Raji (cell line): ENCODE measurements around the gene FGF11.

Experiments
- POLR2A ChIP-seq: IDR thresholded peaks from 2 replicates; pipeline ENCODE4 v1.6.1; 2011; ENCODE audit warnings: low read depth, low read length, control low read depth; ENCODE audit not compliant: insufficient read depth

Gene FGF11

DNA sequence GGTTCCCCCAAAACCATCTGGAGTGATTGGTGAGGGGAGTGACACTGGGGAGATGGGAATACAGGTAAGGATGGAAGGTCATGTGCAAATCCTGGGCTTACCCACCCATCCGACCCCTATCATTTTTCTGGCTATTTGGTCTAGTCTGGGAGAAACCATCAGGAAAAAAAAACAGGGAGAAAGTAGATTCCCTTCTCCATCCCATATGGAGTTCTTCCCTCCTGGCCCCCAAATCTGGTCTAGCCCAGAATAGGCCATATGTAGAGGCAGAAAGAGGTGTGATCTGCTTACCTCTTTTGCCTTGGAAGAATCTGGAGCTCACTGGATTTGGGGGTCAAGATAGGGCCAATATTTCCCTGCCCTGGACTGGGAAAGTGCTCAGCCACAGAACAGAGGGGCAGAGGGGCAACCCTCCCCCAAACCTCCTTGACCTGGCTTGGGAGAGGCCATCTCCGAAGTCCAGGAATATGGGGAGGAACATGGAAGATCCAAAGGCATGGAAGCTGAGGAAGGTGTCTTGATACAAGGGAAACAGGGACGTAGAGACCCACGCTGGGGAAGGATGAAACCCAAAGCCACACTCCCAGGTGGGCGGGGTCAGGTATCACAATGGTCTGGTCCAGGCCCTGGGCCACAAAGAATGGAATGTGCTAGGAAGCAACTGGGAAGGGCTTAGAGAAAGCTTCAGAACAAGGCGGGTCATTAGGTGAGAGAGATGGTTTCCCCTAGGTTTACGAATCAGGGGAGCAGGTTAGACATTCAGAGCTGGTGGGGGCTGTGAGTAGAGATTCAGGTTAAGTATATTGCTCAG, 21.7 kb downstream of the FGF11 start:
- no peak for TF ChIP-seq POLR2A

DNA sequence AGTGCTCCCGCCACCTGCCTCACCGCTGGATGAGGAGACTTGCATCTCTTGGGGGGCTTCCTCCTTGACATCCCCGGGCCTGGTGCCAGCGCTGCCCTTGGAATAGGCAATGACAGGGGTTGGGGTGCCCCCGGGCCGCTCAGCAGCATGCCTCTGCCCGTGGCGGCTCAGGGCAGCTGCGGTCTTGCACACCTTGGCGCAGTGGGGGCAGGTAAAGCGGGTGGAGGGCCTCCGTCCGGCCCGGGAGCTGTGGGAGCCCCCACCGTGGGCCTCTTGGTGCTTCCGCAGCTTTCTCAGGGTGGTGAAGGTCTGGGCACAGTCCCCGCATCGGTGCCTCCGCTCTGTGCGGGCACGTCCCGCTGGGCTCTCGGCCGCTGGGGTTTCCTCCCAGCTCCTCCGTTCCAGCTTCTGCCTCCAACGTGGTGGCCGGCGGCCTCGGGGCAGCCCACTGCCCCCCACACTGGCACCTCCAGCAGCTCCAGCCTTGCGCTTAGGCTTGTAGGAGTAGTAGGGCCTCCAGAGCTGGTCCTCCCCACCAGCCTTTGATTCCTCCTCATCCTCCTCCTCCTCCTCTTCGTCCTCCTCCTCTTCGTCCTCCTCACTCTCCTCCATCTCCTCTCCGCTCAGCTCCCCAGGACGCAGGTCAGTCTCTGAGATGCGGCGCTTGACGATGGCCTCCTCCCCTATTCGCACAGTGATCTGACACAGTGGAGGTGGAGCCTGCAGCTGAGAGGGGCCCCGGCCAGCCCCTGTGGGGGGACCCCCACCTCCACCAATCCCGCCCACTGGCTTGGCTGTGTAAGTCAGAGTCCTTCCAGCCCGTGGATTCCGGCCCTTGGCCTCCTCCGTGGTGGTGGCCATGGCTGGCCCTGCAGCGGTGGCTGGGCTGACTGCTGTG, 23.4 kb downstream of the FGF11 start:
- TF ChIP-seq POLR2A = no peak

DNA sequence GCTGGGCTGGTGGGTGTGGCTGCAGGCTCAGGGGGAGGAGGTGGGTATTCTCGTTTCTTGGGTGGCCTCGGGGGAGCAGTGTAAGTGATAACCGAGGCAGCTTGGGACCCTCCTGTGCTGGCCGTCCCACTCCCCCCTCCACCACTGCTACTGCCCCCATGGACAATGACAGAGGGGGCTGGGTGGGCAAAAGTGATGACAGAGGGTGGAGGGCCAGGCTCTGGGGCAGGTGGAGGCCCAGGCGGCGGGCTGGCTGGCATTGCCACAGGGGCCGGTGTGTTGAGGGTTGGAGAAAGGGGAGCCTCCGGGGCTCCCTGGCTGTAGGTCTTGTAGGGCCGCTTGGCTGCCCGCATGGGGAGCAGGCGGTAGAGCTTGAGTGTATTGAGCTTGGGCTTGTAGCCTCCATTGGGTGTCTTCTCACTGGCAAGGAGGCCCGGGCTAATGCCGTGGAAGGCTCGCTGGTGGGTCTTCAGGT, 24.1 kb downstream of the FGF11 start:
- TF ChIP-seq POLR2A = no peak

DNA sequence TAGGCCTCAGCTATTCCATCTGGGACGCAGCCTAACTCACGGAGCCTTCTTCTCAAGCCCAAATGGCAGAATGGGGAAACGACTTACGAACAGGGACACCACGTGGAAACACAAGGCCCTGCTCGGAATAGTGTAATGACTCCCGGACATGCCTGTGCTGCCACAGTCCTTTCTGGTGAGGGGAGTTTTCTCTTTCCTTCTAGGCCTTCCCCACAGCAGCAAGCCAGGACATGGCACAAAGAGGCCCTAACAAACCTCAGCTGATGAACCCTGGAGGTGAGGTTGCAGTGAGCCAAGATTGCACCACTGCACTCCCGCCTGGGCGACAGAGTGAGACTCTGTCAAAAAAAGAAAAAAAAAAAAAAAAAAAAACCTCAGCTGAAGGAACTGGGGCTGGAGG, 24.8 kb downstream of the FGF11 start:
- TF ChIP-seq POLR2A = no peak

DNA sequence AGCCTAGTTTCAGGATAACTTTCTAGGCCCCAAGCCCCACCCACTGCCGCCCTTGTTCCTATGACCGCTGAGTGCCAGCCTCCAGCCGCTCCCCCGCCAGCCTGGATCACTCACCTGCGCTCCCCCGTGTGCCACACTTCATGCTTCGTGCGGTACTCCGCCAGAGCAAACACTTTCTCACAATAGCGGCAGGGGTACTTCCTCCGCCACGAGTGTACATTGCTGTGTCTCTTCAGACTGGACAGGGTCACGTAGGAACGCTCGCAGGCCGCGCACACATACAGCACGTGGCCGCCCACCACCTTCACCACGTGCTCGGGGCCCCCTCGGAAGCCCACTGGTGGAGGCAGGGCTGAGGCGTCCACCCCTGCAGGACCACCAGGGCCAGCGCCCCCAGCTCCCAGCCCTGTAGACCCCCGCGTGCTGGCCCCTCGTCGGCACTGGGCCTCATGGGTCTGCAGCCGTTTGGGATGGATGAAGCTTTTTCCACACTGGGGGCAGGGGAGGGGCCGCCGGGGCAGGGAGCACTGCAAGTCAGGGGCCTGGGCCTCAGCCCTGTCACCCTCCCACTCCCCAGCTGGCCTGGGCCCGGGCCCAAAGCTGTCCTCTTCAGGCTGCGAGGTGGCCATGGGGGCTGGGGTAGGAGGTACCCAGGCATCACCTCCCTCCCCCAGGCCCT, 26.4 kb downstream of the FGF11 start:
- no peak for TF ChIP-seq POLR2A

DNA sequence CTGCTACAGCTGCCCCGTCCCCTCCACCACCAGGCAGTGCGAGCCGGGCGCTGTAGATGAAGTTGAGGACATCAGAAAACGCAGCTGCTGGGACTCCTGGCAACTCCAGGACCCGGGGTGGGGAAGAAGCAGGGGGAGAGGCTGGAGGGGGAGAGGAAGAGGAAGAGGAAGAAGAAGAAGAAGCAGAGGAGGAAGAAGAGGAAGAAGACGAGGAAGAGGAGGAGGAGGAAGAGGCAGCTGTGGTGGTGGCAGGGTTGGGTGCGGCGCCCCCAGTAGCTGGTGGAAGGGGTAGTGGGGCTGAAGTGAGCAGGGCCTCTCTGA, 27.0 kb downstream of the FGF11 start:
- no peak for TF ChIP-seq POLR2A

DNA sequence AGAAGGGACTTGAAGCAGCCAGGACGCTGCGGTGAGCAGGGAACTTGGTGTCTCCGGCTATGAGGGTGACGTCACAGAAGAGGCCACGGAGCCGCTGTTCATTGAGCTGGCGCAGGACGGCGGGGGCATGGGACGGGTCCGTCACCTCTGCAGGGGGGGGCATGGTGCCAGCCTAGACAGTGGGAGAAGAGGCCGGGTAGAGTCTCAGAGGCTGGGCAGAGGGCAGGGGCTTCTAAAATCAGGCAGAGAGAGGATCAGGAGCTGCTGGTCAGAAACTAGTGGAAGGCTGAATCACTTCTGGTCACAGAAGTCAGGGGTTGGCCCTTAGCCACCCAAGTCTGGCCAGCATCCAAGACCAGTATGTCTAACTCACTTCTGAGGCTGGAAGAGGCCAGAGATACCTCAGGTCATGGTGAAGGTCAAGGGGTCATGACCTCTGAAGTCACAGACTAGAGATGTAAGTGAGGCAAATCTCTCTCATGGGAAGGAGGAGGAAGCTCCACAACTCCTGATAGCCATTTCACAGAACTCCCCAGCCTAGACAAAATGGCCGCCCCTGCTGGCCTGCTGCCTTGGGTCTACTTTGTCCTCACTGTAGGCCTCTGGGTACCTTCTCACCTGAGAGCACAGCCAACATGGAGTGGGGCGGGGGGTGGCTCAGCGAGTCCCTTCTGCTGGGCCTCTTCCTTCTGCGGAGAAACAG, 27.5 kb downstream of the FGF11 start:
- no peak for TF ChIP-seq POLR2A

DNA sequence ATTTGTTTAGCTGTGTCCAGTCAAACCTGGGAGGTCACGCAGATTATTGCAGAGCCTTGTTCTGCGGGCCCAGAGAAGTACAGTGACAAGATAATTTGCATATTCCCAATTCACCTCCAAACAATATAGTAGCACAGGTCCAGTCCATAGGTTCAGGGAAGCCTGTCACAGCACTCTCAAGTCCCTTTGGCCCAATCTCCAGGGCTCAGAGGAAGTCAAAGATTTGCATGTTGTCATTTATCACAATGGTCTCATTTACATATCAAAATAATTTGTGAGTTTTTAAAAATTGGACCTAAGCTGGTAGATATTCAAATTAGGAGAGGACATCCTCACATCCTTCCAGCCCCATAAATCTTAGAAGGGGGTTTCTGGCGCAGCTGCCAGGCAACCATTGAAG, 28.2 kb downstream of the FGF11 start:
- no peak for TF ChIP-seq POLR2A

DNA sequence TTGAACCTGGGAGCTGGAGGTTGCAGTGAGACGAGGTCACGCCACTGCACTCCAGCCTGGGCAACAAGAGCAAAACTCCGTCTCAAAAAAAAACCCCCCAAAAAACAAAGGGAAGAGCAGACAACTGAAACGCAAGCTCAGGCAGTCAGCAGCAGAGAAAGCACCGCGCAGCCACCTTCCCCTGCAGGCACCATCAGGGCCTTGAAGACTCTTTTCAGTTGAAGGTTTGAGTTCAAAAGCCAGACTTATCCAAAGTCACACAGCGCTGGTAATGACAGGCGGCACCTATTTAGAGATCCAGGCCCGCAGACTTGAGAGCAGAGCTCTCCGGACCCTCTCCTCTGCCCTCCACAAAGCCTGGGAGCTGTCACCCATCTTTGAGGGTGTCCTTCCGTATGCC, 29.0 kb downstream of the FGF11 start:
- no peak for TF ChIP-seq POLR2A

DNA sequence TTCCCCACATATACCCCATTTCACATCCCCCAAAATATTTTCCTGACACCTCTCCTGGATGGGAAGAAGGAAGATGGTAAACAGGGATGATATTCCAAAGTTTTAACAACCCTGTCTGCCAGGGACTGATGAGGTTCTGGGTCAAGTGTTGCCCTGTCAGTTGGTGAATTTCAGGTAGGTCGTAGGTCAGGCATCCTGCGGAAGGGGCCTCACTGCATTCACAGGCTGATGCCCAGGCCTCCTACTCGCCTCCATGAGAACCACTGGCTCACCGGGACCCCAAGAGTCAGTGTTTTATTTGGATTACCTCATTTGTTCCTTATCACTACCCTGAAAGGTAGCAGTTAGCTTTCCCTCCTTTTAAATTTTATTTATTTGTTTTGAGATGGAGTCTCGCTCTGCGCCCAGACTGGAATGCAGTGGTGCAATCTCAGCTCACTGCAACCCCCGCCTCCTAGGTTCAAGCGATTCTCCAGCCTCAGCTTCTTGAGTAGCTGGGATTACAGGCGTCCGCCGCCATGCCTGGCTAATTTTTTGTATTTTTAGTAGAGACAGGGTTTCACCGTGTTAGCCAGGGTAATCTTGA, 29.6 kb downstream of the FGF11 start:
- no peak for TF ChIP-seq POLR2A

DNA sequence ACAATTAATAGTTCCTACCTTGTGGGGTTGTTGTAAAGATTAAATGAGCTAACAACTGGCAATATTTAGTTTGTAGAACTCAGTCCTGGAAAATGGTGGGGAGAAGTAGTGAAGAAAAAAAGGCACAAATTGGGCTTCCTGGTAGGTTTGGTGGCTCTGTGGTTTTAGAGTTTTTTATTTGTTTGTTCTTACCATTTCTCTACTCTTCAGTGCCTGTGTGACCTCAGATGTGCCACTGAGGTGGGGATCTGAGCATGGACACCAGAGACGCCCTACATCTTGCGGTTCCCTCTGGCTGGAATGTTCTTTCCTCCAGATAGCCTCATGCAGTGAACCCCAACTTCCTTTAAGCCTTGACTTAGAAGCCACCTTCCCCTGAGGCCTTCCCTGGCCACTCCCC, 32.4 kb downstream of the FGF11 start:
- TF ChIP-seq POLR2A = no peak

DNA sequence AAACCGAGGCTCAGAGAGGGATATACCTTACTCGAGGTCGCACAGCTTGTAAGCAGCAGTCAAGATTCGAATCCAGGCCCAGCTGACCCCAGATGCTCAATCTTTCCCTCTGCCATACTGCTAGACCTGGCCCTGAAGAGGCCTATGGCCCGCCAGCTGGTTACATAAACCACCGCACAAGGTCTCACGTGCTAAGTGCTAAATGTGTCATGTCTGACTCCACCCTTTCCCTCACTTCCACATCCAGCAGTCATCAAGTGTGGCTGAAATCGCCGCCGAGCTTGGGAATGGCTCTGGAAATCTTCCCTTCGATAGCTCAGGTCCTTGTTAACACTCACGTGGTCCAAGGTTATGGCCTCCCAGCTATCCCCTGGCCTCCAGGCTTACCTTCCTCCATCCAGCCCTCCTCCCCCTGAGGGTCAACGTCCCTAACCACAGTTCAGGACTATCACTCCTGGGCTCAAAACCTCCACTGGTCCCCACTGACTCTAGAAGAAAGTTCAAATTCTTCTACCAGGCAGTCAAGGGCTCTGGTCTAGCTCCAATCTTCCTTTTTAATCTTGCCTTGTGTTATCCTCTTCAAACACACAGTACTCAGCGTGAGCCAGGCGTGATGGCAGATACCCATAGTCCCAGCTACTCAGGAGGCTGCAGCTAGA, 36.6 kb downstream of the FGF11 start:
- no peak for TF ChIP-seq POLR2A

DNA sequence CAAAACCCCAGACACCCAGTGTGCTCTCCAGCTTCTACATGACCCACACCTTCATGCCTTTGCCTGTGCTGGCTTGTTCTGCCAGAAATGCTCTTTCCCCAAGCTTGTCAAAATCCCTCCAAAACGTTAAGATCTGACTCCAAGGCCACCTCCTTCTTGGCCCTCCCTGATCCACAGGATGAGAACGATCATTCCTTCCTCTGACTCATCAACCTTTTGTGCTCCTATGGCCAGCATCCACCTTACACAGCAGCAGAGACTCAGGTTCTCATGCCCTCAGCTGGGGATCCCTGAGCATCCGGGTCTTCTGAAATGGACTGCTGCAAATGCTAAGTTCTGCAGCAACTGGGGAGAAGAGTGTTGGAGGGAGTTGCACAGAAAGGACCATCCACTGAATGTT, 37.2 kb downstream of the FGF11 start:
- TF ChIP-seq POLR2A = no peak

DNA sequence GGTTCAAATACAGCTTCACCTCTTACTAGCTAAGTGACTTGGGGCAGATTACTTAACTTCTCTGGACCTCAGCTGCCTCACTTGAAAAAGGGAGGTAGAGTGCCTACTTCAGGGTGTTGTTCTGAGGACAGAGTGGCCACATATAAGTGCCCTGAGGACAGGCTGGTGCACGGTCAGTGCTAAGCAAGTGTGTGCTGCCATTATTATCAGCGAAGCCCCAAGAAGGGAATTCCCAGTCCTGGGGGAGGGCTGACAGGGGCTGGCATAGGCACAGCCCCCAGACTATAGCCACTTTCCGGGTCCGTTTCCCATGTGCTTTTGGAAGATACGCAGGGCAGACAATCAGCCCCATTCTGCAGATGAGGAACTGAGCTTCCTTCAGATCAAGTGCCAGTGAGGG, 37.6 kb downstream of the FGF11 start:
- no peak for TF ChIP-seq POLR2A
